Activated T-helper 17 cell treated with anti-CD3 and anti-CD28 coated beads, Interleukin-2, amount 50 U/mL, for 72 hours (primary cell): ENCODE data around the gene BHMT. TPM values are rescaled to one million over a fixed set of nuclear protein-coding genes. Genes with fewer than 3 reads are reported as not detected.
A peak's percentile ranks its signal among the peaks of the same experiment; 100 is the strongest.

Experiments used
- ATAC-seq: fragments of 150-1000 bp; cut with Tn5 transposase; replicated peaks from 2 replicates; pipeline ENCODE4 v1.10.0; 2021; ENCODE audit warnings: mild to moderate bottlenecking, moderate library complexity
- H3K27ac Mint-ChIP-seq: one replicate; pipeline ENCODE4 v1.8.0; 2022; ENCODE audit warnings: mixed read lengths
- H3K27me3 Mint-ChIP-seq: one replicate; pipeline ENCODE4 v1.8.0; 2022; ENCODE audit warnings: mixed read lengths
- H3K36me3 Mint-ChIP-seq: one replicate; pipeline ENCODE4 v1.8.0; 2022; ENCODE audit warnings: low read depth, mild to moderate bottlenecking, mixed read lengths
- H3K4me1 Mint-ChIP-seq: one replicate; pipeline ENCODE4 v1.8.0; 2022; ENCODE audit warnings: mixed read lengths
- H3K4me3 Mint-ChIP-seq: one replicate; pipeline ENCODE4 v1.8.0; 2022; ENCODE audit warnings: mild to moderate bottlenecking, mixed read lengths
- H3K9me3 Mint-ChIP-seq: one replicate; pipeline ENCODE4 v1.8.0; 2022; ENCODE audit warnings: mixed read lengths
- total RNA-seq, 2 donors: library from RNA; stranded (reverse); gene quantifications; one replicate each; pipeline ENCODE4 v1.2.3, GENCODE V29; 2022

BHMT gene, protein sequence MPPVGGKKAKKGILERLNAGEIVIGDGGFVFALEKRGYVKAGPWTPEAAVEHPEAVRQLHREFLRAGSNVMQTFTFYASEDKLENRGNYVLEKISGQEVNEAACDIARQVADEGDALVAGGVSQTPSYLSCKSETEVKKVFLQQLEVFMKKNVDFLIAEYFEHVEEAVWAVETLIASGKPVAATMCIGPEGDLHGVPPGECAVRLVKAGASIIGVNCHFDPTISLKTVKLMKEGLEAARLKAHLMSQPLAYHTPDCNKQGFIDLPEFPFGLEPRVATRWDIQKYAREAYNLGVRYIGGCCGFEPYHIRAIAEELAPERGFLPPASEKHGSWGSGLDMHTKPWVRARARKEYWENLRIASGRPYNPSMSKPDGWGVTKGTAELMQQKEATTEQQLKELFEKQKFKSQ
- total RNA-seq: not detected

DNA sequence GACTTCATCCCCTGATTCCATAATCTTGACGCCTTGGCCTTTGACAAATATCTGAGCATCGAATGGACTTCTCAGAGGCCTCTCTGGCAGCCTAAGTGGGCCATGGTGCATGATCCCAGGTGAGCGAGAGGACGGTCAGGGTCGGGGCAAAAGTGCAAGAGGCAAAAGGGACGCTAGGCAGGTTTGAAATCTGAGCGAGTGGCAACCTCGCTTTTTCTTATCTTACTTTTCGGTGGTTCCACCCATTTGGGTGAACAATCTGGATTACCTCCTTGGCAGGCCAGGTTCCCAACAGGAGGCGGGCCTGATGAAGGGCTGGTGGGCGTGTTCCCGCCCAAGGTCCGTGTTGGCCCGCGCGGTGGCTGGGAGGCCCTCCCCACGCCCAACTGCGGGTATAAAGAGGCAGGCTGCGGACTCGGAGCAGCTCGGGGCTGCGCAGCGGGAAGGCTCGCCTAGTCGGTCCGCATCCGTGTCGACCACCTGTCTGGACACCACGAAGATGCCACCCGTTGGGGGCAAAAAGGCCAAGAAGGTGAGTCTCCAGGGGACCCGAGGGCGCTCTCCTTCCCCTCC is at the start of gene BHMT:
BHMT (plus strand) TSS at position 423 of the 573 bp plus-strand sequence; CDS start at position 500, 77 bp downstream.
- Mint-ChIP-seq H3K36me3 (no peaks in the 10 kb centered on the region), H3K4me1 (no peaks in the 10 kb centered on the region), H3K4me3 (no peak within 1 kb of the TSS), H3K9me3 (no peaks in the 10 kb centered on the region), H3K27ac (no peak within 1 kb of the TSS), H3K27me3 (peaks cover 43% of the 10 kb centered on the region)
- no peak for ATAC-seq

DNA sequence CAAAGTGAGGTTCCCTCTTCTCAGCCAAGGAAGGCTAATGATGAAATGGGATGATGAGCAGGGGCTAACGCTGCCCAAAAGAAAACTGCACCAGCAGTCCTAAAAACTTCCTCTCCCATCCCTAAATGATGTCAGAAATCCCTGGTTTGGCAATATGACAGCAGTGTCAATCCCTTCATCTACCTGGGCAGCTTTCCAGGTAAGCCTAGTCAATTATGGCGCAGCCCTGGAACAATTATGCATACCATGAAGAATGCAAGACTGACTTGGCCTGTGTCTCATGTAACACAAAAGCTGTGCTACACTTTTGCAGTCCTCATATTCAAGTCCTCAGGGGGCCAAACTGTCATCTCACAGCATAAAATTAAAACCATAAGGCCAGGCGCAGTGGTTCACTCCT is 49.2 kb upstream of the BHMT start:
- Mint-ChIP-seq H3K4me1 (no peaks in the 10 kb centered on the region), H3K27me3 (peaks cover 6% of the 10 kb centered on the region), H3K4me3 (no peak overlapping the region), H3K9me3 (no peaks in the 10 kb centered on the region), H3K27ac (no peak overlapping the region), H3K36me3 (no peaks in the 10 kb centered on the region)
- ATAC-seq: no peak

DNA sequence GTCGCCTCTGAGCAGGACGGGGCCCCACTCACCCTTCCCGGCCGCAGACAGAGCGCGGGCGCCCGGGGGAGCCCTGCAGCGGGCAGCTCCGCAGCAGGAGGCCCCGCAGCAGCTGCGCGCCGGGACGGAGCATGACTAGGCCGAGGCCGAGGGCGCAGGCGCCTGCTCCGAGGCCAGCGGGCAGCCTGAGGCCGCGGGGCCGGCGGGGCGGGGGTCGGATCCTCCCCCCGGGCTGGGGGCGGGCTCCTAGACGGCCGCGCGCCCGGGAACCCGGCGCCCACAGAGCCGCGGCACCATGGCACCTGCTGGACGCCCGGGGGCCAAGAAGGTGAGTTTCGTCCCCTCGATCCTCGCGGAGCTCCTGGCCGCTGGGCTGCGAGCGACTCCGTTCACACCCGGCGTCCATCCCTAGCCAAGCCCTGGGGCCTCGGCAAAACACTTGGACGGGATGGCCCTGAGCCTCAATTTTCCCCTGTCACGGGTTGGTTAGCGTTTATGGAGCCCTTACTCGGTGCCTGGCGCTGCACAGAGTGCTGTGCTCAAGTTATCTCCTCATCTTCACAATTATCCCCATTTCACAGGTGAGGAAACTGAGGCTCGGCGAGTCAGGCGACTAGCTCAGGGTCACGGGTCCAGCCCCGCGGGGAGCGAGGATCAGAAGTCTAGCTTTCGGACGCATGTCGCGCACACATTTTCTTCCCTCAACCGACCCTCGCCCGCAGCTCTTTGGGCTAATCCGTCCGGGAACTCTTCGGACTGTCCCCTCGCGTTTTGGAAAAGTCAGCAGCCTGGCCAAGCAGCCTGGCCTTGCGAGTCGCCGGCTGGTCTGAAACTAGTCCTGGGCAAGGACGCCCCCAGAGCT is 41.9 kb upstream of the BHMT start, which contains the start of the genes BHMT2 and DMGDH:
BHMT2 (plus strand) TSS at position 280 of the 862 bp plus-strand sequence; CDS start at position 296, 16 bp downstream.
DMGDH (minus strand) TSS at position 187 of the 862 bp plus-strand sequence; CDS start at position 133, 54 bp downstream.
- Mint-ChIP-seq H3K27me3 (peaks cover 27% of the 10 kb centered on the region), H3K4me3 (no peak within 1 kb of the TSS), H3K27ac (no peak within 1 kb of the TSS), H3K4me1 (no peaks in the 10 kb centered on the region), H3K9me3 (no peaks in the 10 kb centered on the region), H3K36me3 (no peaks in the 10 kb centered on the region)
- no peak for ATAC-seq

DNA sequence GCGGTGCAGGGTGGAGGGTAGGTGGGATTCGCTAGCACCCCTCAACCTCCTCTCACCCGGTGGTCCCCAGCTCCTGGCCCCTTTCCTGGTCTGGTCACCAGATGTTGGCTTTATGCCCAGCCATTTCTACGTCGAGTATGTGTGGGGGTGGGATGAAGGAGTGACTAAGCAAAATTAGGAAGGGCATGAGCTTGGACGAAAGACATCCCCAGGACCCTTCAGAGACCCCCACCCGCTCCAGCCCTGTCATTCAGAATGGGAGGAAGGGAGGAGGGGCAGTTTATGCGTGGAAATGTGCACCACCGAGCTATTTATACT is 41.3 kb upstream of the BHMT start:
- no peak overlapping the region for H3K4me3 Mint-ChIP-seq
- H3K27me3 Mint-ChIP-seq: peaks cover 27% of the 10 kb centered on the region
- no peaks in the 10 kb centered on the region for H3K36me3 Mint-ChIP-seq
- no peak for ATAC-seq
- H3K4me1 Mint-ChIP-seq: no peaks in the 10 kb centered on the region
- H3K9me3 Mint-ChIP-seq: no peaks in the 10 kb centered on the region
- no peak overlapping the region for H3K27ac Mint-ChIP-seq

DNA sequence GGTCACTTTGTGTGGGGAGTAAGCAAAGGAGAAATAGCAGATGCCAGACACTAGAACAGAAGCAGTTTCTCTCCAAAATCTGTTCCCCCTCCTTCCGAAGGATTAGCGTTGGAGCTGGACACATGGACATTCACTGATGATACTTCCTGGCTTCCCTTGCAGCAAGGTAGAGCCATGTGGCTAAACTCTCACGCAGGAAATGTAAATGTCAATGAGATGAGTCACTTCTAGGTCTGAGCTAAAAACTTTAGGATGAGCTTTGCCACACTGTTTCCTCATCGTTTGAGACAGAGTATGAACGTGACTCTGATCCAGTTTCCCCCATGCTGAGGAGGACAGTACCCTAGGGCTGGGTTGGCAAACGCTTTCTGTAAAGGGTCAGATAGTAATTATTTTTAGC is 37.0 kb upstream of the BHMT start:
- H3K9me3 Mint-ChIP-seq: no peaks in the 10 kb centered on the region

DNA sequence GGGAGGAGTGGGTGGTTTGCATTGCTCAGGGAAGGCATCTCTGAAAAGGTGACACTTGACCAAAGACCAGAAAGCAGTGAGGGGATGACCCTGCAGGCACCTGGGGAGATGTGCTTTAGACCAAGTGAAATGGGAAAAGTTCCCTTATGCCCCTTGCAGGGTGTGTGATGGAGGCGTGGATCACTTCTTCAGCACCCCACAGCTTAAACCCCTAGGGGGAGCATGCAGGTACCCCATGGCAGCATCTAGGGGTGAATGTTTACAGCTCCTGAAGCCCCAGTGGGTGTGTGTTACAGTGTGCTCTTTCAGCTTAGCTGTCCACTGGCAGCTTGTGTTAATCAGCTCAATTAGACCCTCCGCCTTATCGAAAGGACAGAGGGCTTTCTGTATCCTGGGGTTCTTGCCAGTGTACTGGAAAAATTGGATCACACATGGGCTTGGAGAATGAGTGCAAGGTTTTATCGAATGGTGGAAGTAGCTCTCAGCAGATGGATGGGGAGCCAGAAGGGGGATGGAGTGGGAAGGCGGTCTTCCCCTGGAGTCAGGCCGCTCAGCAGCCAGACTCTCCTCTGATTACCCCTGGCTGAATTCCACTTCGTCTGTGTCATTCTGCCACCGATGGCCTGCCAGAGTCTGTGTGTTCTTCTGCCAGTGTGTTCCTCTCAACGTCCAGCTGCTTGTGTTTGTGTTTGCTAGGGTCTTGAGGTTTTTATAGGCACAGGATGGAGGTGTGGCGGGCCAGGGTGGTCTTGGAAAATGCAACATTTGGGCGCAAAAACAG is 35.8 kb upstream of the BHMT start:
- Mint-ChIP-seq H3K36me3 (no peaks in the 10 kb centered on the region), H3K4me1 (no peaks in the 10 kb centered on the region), H3K27ac (no peak overlapping the region), H3K9me3 (no peaks in the 10 kb centered on the region), H3K4me3 (no peak overlapping the region), H3K27me3 (peaks cover 11% of the 10 kb centered on the region)
- no peak for ATAC-seq

More for the DNA sequence above, 37.0 kb upstream of the BHMT start:
- Mint-ChIP-seq H3K27me3 (peaks cover 14% of the 10 kb centered on the region), H3K4me3 (no peak overlapping the region), H3K4me1 (no peaks in the 10 kb centered on the region), H3K36me3 (no peaks in the 10 kb centered on the region), H3K27ac (no peak overlapping the region)
- ATAC-seq: peak; percentile 44

DNA sequence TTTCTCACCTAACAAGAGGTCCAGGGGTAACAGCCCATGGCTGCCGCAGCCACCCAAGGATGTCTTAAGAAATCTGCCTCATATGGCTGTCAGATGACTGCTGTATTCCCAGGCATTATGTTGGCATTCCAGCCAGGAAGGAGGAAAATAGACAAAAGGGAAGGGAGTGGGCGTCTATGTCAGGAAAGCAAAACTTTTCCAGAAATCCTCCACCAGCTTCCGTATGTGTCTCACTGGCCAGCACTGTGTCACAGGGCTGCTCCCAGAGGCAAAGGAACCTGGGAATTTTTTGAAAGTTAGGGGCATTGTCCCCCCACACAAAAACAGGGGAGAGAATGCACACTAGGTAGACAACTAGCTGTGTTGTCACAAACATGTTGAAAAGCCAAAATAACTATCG is 34.8 kb upstream of the BHMT start:
- H3K36me3 Mint-ChIP-seq: no peaks in the 10 kb centered on the region
- ATAC-seq: no peak
- H3K27me3 Mint-ChIP-seq: peaks cover 3% of the 10 kb centered on the region
- H3K4me3 Mint-ChIP-seq: no peak overlapping the region
- no peaks in the 10 kb centered on the region for H3K9me3 Mint-ChIP-seq
- no peaks in the 10 kb centered on the region for H3K4me1 Mint-ChIP-seq
- no peak overlapping the region for H3K27ac Mint-ChIP-seq

DNA sequence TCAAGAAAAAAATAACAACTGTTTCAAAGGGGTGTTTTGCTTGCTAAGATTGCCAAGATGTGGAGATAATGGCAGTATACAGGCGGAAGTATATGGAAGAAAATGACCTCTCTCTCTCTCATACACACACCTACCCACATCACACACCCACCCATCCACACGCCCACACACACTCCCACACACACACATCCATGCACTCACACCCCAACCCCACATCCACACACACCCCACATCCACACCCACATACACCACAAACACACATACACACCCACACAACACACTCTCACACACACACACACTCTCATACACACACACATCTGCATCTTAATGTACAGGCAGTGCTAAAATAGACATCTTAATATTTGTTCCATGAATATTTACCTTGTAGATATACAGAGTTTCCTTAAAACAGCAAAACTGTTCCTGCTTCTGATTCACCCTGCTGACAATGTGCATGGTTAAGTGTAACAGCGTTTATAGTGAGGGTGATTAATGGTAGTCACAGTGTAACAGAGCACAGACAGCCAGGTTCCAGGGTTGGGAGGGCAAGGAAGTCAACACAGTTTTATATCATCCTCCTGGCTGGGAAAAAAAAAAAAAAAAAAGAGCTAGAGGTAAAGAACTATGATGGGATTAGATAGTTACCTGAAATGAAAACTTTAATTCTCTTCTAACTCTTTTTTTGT is 33.8 kb upstream of the BHMT start:
- H3K27ac Mint-ChIP-seq: peak overlapping the region; percentile 2
- H3K36me3 Mint-ChIP-seq: no peaks in the 10 kb centered on the region
- H3K4me3 Mint-ChIP-seq: no peak overlapping the region
- no peaks in the 10 kb centered on the region for H3K27me3 Mint-ChIP-seq
- no peak for ATAC-seq
- no peaks in the 10 kb centered on the region for H3K4me1 Mint-ChIP-seq
- H3K9me3 Mint-ChIP-seq: no peaks in the 10 kb centered on the region

DNA sequence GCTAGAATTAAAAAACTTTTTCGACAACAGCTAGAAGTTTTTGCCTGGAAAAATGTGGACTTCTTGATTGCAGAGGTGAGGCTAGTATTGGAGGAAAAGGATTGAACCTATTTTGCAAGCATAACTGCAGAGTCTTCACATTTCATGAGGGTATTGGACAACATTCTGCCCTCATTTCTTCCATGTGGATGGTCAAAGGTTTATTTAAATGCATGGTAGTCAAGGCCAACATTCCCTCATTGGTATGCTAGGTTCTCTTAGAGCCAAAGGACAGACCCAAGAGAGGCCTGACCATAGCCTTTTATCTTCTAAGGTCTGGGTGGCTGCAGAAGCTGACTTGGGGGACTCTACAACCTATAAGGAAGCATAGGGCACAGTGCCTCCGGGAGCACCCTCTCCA is 30.8 kb upstream of the BHMT start:
- no peak for ATAC-seq
- no peak overlapping the region for H3K4me3 Mint-ChIP-seq
- H3K27me3 Mint-ChIP-seq: no peaks in the 10 kb centered on the region
- no peak overlapping the region for H3K27ac Mint-ChIP-seq
- no peaks in the 10 kb centered on the region for H3K4me1 Mint-ChIP-seq
- no peaks in the 10 kb centered on the region for H3K36me3 Mint-ChIP-seq
- no peaks in the 10 kb centered on the region for H3K9me3 Mint-ChIP-seq

DNA sequence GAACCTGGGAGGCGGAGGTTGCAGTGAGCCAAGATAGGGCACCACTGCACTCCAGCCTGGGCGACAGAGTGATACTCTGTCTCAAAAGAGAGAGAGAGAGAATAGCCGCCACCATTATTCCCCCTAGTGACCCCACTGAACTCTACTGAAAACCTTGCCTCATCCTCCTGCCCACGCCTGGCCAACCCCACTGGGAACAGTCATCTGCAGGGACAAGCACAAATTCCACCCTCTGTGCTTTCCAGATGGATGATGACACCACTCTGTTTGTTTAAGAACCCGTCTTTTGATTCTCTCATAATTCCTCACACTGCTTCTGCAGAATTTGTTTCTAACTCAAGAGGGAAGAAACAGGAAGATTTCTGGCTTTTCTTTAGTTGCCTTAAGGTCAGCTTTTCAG is 29.8 kb upstream of the BHMT start:
- ATAC-seq: no peak
- H3K27ac Mint-ChIP-seq: no peak overlapping the region
- H3K4me3 Mint-ChIP-seq: no peak overlapping the region
- no peaks in the 10 kb centered on the region for H3K9me3 Mint-ChIP-seq
- H3K36me3 Mint-ChIP-seq: no peaks in the 10 kb centered on the region
- no peaks in the 10 kb centered on the region for H3K4me1 Mint-ChIP-seq
- no peaks in the 10 kb centered on the region for H3K27me3 Mint-ChIP-seq

DNA sequence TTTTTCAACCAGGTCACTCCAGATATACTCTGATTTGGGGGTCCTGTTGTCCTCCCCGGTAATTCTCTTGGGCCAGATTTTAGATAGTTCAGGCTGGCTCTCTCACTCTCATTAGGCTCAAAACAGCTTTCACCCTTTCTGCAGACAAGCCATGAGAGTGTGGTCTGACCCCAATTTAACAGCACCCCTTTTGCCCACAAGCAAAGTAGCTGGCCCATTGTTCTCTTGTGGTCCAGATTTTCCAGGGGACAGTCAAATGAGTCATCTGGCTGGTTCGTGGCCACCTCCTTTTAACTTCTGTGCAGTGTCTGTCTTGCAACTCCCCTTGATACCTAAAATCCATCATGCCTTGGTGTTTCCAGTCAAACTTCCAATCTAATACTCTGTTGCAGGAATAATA is 25.5 kb upstream of the BHMT start:
- Mint-ChIP-seq H3K27ac (no peak overlapping the region), H3K4me3 (no peak overlapping the region), H3K36me3 (no peaks in the 10 kb centered on the region), H3K4me1 (no peaks in the 10 kb centered on the region), H3K9me3 (no peaks in the 10 kb centered on the region), H3K27me3 (no peaks in the 10 kb centered on the region)
- ATAC-seq: no peak

DNA sequence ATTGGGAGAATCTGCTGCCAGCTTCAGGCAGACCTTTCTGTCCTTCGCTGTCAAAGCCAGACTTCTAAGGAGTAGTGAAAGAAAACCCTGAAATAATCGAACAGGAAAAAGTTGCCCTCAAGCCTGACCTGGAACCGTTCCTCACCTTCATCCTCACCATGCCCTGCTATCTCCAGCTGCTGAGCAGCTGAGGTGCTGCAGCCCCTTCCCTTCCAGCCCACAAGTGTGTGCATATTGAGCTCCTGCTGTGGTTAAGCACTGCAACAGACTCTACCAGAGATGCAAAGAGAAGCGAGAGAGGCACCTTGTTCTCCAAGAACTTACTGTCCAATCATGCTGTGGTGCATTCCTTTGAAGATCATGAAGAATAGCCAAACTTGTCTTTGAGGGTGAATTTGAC is 23.1 kb upstream of the BHMT start:
- H3K4me3 Mint-ChIP-seq: no peak overlapping the region
- no peak overlapping the region for H3K27ac Mint-ChIP-seq
- no peaks in the 10 kb centered on the region for H3K36me3 Mint-ChIP-seq
- no peaks in the 10 kb centered on the region for H3K9me3 Mint-ChIP-seq
- ATAC-seq: no peak
- no peaks in the 10 kb centered on the region for H3K4me1 Mint-ChIP-seq
- H3K27me3 Mint-ChIP-seq: no peaks in the 10 kb centered on the region

DNA sequence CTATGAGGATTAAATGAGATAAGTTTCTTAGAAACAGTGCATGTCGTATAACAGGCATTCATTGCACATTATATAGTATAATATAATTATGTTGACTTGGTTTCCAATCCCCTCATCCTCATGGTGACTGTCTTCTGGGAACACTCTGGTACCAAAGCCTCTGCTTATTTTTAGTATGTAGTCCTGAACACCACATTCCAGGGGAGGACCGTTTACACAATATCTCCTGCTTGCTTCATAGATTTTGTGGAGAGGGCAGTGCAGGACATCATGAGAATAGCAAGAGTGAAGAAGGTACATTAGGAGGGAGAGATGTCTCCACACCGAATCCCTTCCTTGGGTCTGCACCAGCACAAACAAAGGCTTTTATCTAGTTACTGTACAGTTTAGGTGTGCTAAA is 20.5 kb upstream of the BHMT start:
- no peak overlapping the region for H3K4me3 Mint-ChIP-seq
- H3K27ac Mint-ChIP-seq: no peak overlapping the region
- H3K4me1 Mint-ChIP-seq: no peaks in the 10 kb centered on the region
- no peak for ATAC-seq
- H3K27me3 Mint-ChIP-seq: peaks cover 5% of the 10 kb centered on the region
- H3K36me3 Mint-ChIP-seq: no peaks in the 10 kb centered on the region
- no peaks in the 10 kb centered on the region for H3K9me3 Mint-ChIP-seq

DNA sequence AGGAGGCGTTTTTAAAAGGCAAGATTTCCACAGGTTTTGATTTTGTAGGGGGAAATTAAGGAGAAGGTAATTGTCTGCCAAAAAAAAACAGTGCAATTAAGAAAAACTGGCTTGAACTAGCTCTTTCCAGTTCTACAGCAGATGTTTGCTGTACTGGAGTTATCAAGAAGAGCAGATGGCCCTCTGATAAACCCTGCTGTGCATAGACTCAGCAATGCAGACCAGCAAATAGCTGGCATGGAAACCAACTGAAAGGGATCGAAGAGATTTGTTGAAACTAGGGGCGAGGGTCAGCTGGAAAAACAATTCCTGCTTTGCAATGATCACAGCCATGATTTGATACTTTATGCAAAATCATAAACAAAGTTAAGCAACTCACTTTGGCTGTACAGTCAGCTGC is 17.8 kb upstream of the BHMT start:
- no peak for ATAC-seq
- Mint-ChIP-seq H3K4me3 (no peak overlapping the region), H3K27ac (no peak overlapping the region), H3K27me3 (peaks cover 5% of the 10 kb centered on the region), H3K36me3 (no peaks in the 10 kb centered on the region), H3K4me1 (no peaks in the 10 kb centered on the region), H3K9me3 (no peaks in the 10 kb centered on the region)
